ENCODE data around the gene MOGAT1.

The MOGAT1 gene

DNA sequence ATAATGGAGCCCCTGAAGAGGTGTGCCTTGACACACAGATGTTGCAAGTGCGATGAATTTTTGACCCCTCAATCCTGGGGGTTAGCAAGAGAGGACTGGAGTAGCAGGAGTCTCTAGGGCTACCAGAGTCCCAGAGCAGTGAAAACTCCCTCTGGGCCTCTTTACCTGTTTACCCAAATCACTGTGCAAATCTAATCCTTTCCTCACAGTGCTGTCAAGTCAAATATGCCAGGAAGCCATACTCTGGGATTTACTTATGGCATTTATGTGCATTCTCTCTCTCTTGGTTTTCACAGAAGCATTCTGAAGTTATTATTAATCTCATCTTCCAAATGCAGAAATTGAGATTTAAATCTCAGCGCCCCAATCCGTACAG lies 62.0 kb downstream of the MOGAT1 start:
- Histone ChIP-seq H3K4me3 (ENCODE audit: low read depth, low read length) (no peak overlapping the region), H3K27ac (no peak overlapping the region), H3K27me3 (replicated peaks) (no peaks in the 10 kb centered on the region), H3K36me3 (replicated peaks) (no peaks in the 10 kb centered on the region)
- TF ChIP-seq, protein P1, sequence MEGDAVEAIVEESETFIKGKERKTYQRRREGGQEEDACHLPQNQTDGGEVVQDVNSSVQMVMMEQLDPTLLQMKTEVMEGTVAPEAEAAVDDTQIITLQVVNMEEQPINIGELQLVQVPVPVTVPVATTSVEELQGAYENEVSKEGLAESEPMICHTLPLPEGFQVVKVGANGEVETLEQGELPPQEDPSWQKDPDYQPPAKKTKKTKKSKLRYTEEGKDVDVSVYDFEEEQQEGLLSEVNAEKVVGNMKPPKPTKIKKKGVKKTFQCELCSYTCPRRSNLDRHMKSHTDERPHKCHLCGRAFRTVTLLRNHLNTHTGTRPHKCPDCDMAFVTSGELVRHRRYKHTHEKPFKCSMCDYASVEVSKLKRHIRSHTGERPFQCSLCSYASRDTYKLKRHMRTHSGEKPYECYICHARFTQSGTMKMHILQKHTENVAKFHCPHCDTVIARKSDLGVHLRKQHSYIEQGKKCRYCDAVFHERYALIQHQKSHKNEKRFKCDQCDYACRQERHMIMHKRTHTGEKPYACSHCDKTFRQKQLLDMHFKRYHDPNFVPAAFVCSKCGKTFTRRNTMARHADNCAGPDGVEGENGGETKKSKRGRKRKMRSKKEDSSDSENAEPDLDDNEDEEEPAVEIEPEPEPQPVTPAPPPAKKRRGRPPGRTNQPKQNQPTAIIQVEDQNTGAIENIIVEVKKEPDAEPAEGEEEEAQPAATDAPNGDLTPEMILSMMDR (IDR thresholded peaks at IDR 0.05; ENCODE audit: low read depth, low read length, missing control alignments): no peak
- in situ Hi-C loops (cut with HindIII; ENCODE audit: low pct_ligation_motif_present, low sequenced_read_pairs): no loop called here
- DNase-seq: no peak

- DNase-seq: no peak
- H3K36me3 ChIP-seq (replicated peaks): no peaks in the 10 kb centered on the region
- no peak overlapping the region for H3K4me3 ChIP-seq (ENCODE audit: low read depth, low read length)
- in situ Hi-C loops (cut with HindIII; ENCODE audit: low pct_ligation_motif_present, low sequenced_read_pairs): no loop called here
- H3K27ac ChIP-seq: no peak overlapping the region
- TF ChIP-seq, protein P1 (IDR thresholded peaks at IDR 0.05; ENCODE audit: low read depth, low read length, missing control alignments): no peak
- H3K27me3 ChIP-seq (replicated peaks): no peaks in the 10 kb centered on the region
Observed at GRCh38 chr2:222733846-222734702, 62.6 kb downstream of the MOGAT1 start.

DNA sequence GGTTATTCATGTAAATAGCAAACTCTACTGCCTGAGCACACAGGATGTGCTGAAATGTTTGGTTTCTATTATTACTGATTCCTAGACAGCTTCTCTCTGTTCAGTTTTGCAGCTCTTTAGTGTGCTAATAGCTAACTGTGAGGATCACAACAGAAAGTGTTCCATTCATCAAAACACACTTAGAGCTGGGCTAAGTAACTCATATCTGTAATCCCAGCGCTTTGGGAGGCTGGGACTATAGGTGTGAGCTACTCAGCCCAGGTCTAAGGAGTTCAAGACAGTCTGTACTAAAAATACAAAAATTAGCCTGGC lies 63.2 kb downstream of the MOGAT1 start:
- H3K4me3 ChIP-seq (ENCODE audit: low read depth, low read length): no peak overlapping the region
- no peaks in the 10 kb centered on the region for H3K36me3 ChIP-seq (replicated peaks)
- TF ChIP-seq, protein P1 (IDR thresholded peaks at IDR 0.05; ENCODE audit: low read depth, low read length, missing control alignments): no peak
- DNase-seq: no peak
- no peak overlapping the region for H3K27ac ChIP-seq
- in situ Hi-C loops (cut with HindIII; ENCODE audit: low pct_ligation_motif_present, low sequenced_read_pairs): no loop called here
- H3K27me3 ChIP-seq (replicated peaks): no peaks in the 10 kb centered on the region

- H3K27me3 ChIP-seq (replicated peaks): no peaks in the 10 kb centered on the region
- DNase-seq: no peak
- H3K27ac ChIP-seq: no peak overlapping the region
- H3K36me3 ChIP-seq (replicated peaks): no peaks in the 10 kb centered on the region
- no peak overlapping the region for H3K4me3 ChIP-seq (ENCODE audit: low read depth, low read length)
- TF ChIP-seq, protein P1 (IDR thresholded peaks at IDR 0.05; ENCODE audit: low read depth, low read length, missing control alignments): no peak
- in situ Hi-C loops (cut with HindIII; ENCODE audit: low pct_ligation_motif_present, low sequenced_read_pairs): no loop called here
Observed at GRCh38 chr2:222736301-222736700, 64.8 kb downstream of the MOGAT1 start.

- in situ Hi-C loops (cut with HindIII; ENCODE audit: low pct_ligation_motif_present, low sequenced_read_pairs): no loop called here
- Histone ChIP-seq H3K36me3 (replicated peaks) (no peaks in the 10 kb centered on the region), H3K27ac (no peak overlapping the region), H3K27me3 (replicated peaks) (no peaks in the 10 kb centered on the region), H3K4me3 (ENCODE audit: low read depth, low read length) (no peak overlapping the region)
- DNase-seq: no peak
- TF ChIP-seq, protein P1 (IDR thresholded peaks at IDR 0.05; ENCODE audit: low read depth, low read length, missing control alignments): no peak
Observed at GRCh38 chr2:222736924-222737323, 65.5 kb downstream of the MOGAT1 start.

DNA sequence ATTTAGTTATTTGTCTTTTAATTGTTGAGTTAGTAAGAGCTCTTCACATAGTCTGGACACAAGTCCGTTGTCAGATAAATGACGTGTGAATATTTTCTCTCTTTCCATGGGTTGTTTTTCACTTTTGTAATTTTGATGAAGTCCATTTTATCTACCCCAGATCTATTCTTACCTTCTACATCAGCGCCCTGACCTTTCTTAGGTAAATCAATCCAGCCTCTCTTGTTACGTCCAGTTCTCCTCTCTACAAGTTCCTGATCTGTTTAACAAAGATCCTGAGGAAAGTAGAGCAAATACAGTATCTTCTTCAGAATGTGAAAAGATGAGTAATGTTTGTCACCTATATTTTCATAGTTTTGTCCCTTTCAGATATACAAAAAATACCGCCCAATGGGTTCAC lies 66.9 kb downstream of the MOGAT1 start:
- in situ Hi-C loops (cut with HindIII; ENCODE audit: low pct_ligation_motif_present, low sequenced_read_pairs): no loop called here
- Histone ChIP-seq H3K4me3 (ENCODE audit: low read depth, low read length) (no peak overlapping the region), H3K27ac (no peak overlapping the region), H3K27me3 (replicated peaks) (no peaks in the 10 kb centered on the region), H3K36me3 (replicated peaks) (no peaks in the 10 kb centered on the region)
- TF ChIP-seq, protein P1 (IDR thresholded peaks at IDR 0.05; ENCODE audit: low read depth, low read length, missing control alignments): no peak
- DNase-seq: no peak
